Ishikawa (cell line): Measurements from ENCODE around the gene ZNF609.

ENCODE experiments used
- CEBPB ChIP-seq: IDR thresholded peaks from 2 replicates; pipeline ENCODE4 v1.6.1; 2012
- CREB1 ChIP-seq: IDR thresholded peaks from 2 replicates; pipeline ENCODE4 v1.6.1; 2012; ENCODE audit warnings: low read depth
- EGR1 ChIP-seq: IDR thresholded peaks from 2 replicates; pipeline ENCODE4 v1.6.1; 2012
- EP300 ChIP-seq: IDR thresholded peaks from 2 replicates; pipeline ENCODE4 v1.6.1; 2012; ENCODE audit warnings: borderline replicate concordance
- FOXM1 ChIP-seq: IDR thresholded peaks from 2 replicates; pipeline ENCODE4 v1.6.1; 2012; ENCODE audit warnings: low read depth, borderline replicate concordance
- MAX ChIP-seq: IDR thresholded peaks from 2 replicates; pipeline ENCODE4 v1.6.1; 2012
- NFIC ChIP-seq: IDR thresholded peaks from 2 replicates; pipeline ENCODE4 v1.6.1; 2012
- RAD21 ChIP-seq: IDR thresholded peaks from 2 replicates; pipeline ENCODE4 v1.6.1; 2012; ENCODE audit warnings: low read depth
- REST ChIP-seq: IDR thresholded peaks from 2 replicates; pipeline ENCODE4 v1.6.1; 2012; ENCODE audit warnings: low read depth, mild to moderate bottlenecking
- TAF1 ChIP-seq: IDR thresholded peaks from 2 replicates; pipeline ENCODE4 v1.6.1; 2012; ENCODE audit warnings: low read depth, mild to moderate bottlenecking
- TCF12 ChIP-seq: IDR thresholded peaks from 2 replicates; pipeline ENCODE4 v1.6.1; 2012; ENCODE audit warnings: low read depth
- TEAD4 ChIP-seq: IDR thresholded peaks from 2 replicates; pipeline ENCODE4 v1.6.1; 2012
- USF1 ChIP-seq: IDR thresholded peaks from 2 replicates; pipeline ENCODE4 v1.6.1; 2012
- YY1 ChIP-seq: IDR thresholded peaks from 2 replicates; pipeline ENCODE4 v1.6.1; 2012; ENCODE audit warnings: low read depth
- ZBTB7A ChIP-seq: IDR thresholded peaks from 2 replicates; pipeline ENCODE4 v1.6.1; 2012; ENCODE audit warnings: low read depth

Gene ZNF609

GRCh38 chr15:64472161-64472560 is 11.8 kb downstream of the ZNF609 start:
- TF ChIP-seq REST: no peak
- TF ChIP-seq FOXM1: no peak
- TF ChIP-seq EGR1: no peak
- no peak for TF ChIP-seq CREB1
- TF ChIP-seq EP300: no peak
- no peak for TF ChIP-seq CEBPB
- no peak for TF ChIP-seq TCF12
- no peak for TF ChIP-seq MAX
- TF ChIP-seq USF1: no peak
- no peak for TF ChIP-seq RAD21
- TF ChIP-seq TAF1: no peak
- no peak for TF ChIP-seq YY1
- no peak for TF ChIP-seq ZBTB7A
- TF ChIP-seq TEAD4: no peak

GRCh38 chr15:64474846-64475245 is 14.5 kb downstream of the ZNF609 start:
- TF ChIP-seq ZBTB7A: no peak
- TF ChIP-seq TEAD4: no peak
- TF ChIP-seq EGR1: no peak
- TF ChIP-seq EP300: no peak
- no peak for TF ChIP-seq TAF1
- no peak for TF ChIP-seq MAX
- no peak for TF ChIP-seq YY1

- TF ChIP-seq ZBTB7A (no peak), TEAD4 (no peak), NFIC (no peak), YY1 (no peak), CREB1 (no peak), TCF12 (no peak), RAD21 (no peak), TAF1 (no peak), MAX (no peak)
Observed at GRCh38 chr15:64476550-64476949, 16.2 kb downstream of the ZNF609 start.

- TF ChIP-seq TEAD4: no peak
- no peak for TF ChIP-seq FOXM1
- no peak for TF ChIP-seq CREB1
- no peak for TF ChIP-seq MAX
- no peak for TF ChIP-seq TCF12
- TF ChIP-seq USF1: no peak
- TF ChIP-seq EP300: no peak
- TF ChIP-seq ZBTB7A: no peak
- no peak for TF ChIP-seq CEBPB
Observed at GRCh38 chr15:64478863-64479262, 18.5 kb downstream of the ZNF609 start.

- TF ChIP-seq EP300: no peak
- no peak for TF ChIP-seq CREB1
- no peak for TF ChIP-seq ZBTB7A
Observed at GRCh38 chr15:64480891-64481290, 20.5 kb downstream of the ZNF609 start.

GRCh38 chr15:64483749-64484148 is 23.4 kb downstream of the ZNF609 start:
- TF ChIP-seq RAD21: no peak
- no peak for TF ChIP-seq TCF12
- TF ChIP-seq EGR1: no peak
- TF ChIP-seq ZBTB7A: no peak
- no peak for TF ChIP-seq MAX
- no peak for TF ChIP-seq TAF1
- TF ChIP-seq EP300: no peak
- no peak for TF ChIP-seq YY1
- no peak for TF ChIP-seq CREB1
- no peak for TF ChIP-seq TEAD4
- TF ChIP-seq USF1: no peak
- no peak for TF ChIP-seq NFIC
- no peak for TF ChIP-seq CEBPB
- TF ChIP-seq FOXM1: no peak
- no peak for TF ChIP-seq REST
